Kidney capillary endothelial cell (primary cell): ENCODE measurements around the gene CARMIL1.

Experiments used
- DNase-seq: peaks from one replicate; pipeline ENCODE4 v3.0.0-alpha.2; 2018; ENCODE audit warnings: low spot score

CARMIL1 gene

DNA sequence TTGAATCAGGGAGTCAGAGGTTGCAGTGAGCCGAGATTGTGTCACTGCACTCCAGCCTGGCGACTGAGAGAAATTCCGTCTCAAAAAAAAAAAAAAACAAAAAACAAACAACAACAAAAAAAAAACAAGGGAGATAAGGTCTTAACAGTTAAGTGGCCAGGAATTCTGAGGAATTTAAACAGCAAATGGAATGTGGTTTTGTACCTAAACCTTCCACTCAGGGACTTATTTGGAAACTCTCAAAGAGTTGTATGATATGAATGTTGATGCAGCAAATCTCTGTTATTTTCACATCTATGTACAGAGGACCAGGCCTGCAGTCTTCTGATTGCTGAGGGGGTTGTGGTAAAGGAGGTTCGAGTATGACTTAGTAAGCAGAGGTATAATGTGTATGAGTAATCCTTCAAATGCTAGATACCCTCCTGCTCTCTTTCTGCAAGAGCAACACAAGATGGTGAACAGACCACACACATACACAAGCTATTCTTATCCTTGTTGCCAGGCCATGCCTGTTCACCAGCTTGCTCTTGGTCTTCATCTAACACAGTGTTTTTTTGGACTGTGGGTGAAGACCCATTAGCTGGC lies 197.9 kb downstream of the CARMIL1 start:
- no peak for DNase-seq

DNA sequence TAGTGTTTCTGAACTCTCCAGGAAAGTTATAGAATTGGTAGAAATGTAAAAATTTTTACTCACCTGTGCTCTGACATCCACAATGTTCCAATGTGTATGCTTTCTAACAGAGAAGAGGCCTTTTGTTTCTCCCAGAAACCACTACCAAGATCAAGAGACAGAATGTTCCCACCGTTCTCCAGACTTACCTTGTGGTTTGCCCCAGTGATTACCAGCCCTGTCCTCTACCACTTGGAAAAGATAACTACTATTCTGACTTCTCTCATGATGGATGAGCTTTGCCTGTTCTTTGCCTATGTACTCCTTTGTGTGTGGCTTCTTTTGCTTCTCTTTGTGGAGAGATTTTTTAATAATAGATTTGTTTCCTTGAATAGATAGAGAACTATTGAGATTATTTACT lies 199.8 kb downstream of the CARMIL1 start:
- DNase-seq: no peak

DNA sequence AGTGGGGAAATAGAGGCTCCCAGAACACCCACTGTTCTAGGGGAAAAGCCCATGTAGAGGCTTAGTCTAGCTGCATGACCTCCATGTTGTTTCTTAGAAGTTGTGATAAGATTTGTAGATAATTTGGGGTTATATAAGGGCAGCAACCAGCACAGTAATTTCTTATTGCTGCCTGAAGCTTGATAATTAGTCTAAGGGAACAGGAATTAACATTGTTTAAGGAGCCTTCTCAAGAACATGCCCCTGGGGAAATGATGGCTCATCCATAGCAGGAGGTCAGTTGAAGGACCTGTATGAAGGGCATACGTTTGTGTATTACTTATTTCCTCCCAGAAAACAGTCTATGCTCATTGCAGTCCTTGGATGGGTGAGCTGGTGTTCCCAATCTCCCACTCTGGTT lies 202.1 kb downstream of the CARMIL1 start:
- no peak for DNase-seq

DNA sequence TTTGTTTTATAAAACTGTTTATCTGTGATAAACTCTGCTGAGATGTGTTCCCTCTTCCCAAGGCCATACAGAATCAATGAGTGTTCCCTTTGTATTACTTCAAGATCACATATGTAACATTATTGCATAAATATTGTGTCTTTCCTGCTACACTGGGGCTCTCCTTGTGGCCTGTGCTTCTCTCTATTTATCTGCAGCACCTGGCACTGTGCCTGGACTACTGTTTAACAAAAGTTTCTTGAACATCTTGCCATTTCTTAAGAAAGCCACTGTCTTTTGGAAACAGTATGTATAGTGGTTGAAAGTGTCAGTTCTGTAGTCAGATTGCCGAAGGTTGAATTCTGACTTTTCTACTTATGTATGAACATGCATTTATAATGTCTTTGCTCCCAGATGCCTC lies 203.8 kb downstream of the CARMIL1 start:
- DNase-seq: no peak

DNA sequence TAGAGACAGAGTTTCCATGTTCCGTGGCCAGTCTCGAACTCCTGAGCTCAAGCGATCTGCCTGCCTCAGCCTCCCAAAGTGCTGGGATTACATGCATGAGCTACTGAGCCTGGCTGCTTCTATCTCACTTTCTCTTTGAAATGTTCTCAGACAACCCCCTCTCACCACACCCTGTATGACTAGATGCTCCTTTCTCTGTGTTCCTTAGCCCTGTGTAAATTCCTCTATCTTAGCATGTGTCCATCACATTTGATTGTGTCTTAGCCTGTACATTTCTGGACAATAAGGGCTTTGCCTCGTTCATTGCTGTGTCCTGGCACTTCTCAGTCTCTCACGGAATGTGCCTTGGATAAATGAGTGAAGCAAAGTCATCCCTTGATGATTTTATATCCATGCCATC lies 204.8 kb downstream of the CARMIL1 start:
- DNase-seq: no peak

DNA sequence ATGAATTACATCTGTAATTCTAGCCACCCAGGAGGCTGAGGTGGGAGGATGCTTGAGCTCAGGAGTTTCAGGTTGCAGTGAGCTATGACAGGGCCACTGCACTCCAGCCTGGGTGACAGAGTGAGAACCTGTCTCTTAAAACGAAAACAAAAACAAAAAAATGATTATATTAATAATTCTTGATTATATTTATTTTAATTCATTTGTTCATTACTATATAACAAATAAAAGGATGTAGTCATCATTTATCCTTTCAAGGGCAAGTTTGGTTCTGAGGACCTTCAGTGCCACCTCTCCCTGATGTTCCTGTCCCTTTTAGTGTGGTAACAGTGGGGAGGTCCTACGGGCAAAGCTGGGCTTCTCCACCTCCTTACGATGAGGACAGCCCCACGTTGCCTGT lies 205.7 kb downstream of the CARMIL1 start:
- no peak for DNase-seq

DNA sequence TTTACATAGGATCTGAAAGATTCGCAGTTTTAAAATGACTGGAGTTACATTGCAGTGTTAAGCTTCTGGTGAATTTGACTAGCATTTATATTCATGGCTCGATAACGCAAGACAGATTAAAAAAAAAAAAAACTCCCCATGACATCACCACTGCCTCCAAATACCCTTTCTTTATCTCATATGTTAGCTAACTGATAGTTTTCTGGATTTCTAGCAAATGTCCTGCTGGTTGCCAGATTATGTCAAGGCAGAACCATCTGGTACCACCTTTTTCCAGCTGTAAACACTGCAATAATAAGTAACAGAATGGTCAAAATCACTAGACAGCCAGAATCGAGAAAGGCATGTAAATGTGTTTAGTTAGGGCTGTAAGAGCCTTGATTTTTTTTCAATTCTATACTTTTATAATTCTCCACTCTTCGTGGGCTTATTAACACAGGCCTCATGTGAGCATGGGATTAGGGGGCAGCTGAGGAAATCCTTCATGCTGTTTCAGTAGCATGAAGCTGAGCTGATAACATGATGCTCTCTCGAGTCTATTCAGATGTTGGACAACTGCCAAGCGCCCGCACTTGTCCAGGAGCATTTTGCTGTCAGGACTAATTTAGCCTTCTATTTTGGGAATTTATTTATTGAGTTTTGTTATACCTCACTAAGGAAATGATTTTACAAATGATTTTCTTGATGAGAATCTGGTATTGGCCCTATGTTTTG lies 206.8 kb downstream of the CARMIL1 start:
- no peak for DNase-seq

DNA sequence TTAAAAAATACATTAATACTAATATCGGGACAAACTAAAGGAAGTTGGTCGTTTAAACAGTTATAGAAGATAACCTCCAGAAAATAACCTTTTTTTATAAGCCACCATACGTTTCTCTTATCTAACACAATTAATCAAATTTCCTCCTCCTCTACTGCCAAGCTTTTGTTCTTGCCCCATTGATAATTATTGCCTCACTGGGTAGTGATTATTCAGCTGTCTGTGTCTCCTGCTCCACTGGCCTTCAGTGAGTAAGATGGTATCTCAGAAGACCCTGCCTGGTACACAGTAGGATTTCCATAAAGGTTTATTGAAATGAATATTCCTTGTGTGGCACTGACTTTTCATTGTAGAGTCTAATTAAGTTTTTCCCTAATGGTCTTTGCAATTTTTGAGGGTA lies 207.4 kb downstream of the CARMIL1 start:
- DNase-seq: no peak

DNA sequence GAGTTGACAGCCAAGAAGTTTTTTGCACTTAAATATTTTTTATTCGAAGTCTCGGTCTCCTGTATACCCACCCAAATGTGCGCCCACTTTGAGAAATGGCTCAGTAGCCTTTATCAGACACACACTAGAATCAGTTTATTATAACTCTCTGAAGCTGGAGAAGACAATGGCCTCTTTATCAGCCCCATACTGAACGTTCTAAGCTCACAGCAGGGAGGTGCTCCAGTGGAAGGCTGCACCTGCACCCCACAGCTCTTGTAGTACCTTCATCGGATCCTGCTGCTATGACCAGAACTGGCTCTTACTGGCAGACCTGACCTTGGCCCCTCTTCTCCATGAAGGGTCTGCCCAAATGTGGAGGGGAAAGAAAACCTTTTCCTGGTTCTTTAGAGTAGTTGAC lies 207.8 kb downstream of the CARMIL1 start:
- DNase-seq: no peak

DNA sequence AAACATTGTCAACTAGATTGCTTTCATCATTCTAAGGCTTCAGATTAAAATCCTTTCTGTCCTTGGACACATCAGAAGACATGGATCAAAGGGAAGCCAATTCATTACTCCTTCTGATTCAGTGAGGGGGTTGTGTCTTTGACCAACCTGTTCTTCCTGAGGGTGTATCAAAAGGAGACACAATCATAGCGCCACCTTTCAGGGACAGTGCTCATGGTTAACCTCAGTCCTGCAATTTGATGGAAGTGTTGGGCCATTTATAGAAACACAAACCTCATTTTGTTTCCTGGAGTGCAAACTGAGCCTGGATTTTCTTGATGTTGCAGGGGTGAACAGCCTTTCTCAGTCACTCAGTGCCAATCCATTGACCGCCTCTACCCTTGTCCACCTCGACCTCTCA lies 209.0 kb downstream of the CARMIL1 start:
- no peak for DNase-seq

DNA sequence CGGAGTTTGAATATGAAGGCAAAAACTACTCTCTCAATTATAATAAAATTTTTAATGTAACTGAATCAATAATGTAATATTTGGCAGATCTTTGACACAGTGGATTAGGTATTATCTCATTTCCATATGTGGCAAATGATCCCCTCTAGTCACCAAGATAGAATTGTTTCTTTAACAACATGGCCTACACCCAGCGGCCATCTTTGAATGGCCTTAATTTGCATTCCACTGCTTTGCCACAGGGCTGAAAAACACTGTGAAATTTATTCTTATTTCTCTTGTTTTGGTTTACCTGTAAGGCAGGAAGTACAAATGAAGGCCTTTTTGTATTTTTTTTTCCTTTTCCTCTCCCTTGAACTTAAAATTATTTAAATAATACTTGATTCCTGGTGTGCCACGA lies 210.2 kb downstream of the CARMIL1 start:
- no peak for DNase-seq

DNA sequence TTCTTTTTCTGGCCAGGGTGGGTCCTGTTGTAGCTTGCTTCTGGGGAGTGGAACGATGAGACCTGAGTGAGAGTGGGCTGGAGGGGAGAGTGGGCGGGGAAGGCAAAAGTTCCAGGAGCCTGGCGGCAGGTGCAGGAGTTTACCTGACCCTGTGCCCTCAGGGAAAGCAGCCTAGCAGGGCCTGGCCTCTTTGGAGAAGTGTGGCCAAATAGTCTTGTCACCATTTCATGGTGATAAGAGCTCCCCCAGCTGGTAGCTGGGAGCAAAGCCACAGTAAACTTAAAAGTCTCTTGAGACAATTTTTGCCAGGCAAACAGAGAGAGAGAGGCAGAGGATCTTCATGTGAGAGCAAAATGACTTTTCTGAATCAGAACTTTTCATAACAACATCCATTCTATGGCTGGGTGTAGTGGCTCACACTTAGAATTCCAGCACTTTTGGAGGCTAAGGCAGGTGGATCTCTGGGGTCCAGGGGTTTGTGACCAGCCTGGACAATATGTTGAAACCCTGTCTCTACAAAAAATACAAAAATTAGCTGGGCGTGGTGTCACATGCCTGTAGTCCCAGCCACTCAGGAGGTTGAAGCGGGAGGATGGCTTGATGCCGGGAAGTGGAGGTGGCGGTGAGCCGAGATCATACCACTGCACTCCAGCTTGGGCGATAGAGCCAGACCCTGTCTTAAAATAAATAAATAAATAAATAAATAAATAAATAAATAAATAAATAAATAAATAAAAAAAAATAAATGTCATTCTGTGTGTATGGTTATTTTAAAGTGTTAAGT lies 211.0 kb downstream of the CARMIL1 start:
- peak; percentile 74 for DNase-seq

DNA sequence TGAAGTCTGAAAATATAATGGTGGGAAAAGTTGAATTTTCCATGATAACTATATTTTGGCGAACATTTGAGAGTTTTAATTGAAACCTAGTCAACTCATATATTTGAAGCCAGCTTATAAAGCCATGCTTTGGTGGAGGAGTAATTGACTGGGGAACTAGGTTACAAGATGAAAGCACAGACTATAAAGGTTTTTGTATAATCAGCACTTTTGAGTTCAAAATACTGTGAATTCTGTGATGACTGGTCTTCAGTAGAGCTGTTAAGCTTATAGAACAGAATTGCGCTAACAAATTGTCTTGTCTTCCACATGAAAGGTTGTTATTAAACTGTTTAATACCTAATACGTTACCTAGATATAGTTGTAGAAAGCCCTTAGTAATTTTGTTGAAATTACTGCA lies 213.8 kb downstream of the CARMIL1 start:
- no peak for DNase-seq

DNA sequence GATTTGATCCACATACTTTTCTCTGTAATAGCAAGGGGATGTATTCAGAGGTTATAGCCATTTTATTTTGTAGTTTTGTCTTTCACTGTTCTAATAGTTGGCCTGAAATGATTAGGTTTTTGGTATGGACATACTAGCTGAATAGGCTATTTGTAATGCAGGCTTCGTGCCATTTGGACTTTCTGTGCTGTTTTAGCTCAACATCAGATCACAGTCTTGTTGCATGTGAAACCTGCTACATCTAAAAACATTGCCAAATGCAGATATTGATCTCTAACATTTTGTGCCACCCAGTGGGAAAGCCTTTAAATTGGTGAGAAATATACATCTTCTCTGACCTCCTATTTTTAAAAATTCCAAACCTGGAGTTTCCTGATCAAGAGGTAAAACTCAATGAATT lies 215.3 kb downstream of the CARMIL1 start:
- DNase-seq: no peak

DNA sequence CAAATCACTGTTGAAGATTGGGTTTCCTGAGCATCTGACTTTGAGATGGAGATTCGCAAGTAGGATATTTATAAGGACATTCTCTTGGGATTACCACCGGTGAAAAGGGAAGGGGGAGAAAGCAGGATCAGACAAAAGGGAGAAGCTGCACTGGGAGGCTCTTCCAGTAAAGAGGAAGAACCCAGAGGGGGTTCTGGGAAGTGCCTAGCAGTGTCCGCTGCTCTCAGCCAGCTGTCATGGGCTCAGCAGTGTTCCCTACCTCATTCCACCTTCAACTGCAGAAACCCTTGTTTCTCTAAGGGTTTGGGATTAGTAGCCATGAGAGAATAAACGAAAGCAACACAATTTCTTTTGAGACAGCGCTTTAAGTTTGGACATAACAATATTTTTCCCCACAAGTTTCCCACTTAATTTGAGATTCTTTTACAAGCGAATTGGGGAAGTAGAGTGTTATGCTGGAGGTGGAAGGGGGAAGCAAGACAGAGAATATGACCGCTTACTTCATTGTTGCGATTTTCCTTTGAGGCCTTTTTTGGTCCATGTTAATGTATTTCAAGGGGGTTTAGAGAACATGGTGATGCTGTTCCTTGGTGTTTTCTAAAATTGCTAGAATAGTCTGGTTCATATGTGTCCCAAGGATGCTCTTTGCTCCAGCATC lies 218.3 kb downstream of the CARMIL1 start:
- no peak for DNase-seq

DNA sequence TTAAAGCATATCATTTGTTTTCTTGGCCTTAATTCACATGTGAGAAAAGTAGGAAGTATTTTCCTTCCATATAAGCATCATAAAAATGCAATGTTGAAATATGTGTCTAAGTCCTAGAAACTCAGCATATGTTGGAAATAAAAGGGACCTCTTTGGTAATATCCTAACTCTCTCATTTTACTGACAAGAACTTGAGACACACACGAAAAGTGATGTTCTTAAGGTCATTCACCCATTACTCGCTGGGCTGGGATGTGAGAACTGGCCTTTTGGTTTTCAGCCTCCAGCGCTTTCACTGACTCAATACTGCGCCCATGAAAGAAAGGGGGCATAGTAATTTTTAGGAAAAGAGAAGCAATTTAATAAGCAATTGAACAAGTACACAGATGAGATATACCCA lies 219.3 kb downstream of the CARMIL1 start:
- DNase-seq: no peak

DNA sequence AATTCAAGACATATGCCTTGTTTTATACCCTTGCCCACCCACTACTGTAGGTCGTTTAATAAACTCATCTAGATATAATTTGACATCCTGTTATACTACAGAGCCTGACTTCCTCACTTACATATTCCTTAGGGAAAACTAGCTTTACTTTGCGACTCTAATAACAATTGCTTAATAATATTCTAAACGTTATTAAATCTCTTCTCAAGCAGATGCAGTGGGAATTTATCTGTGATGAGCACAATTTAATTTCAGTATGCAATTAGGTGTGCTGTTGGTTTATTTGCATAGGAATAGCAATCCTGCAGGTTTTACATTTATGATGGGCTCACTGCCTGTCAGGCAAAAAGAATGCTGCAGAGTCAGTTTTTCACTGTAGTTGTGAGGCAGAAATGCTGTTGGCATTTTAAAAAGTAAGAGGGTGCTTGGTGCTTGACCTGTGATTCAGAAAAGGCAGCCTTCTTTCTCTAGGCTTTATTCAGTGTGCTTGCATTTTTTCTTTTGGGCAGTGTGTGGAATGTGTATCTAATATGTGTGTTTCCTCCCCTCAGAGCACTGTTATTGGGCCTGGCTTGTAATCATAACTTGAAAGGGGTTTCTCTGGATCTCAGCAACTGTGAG lies 220.6 kb downstream of the CARMIL1 start:
- no peak for DNase-seq

DNA sequence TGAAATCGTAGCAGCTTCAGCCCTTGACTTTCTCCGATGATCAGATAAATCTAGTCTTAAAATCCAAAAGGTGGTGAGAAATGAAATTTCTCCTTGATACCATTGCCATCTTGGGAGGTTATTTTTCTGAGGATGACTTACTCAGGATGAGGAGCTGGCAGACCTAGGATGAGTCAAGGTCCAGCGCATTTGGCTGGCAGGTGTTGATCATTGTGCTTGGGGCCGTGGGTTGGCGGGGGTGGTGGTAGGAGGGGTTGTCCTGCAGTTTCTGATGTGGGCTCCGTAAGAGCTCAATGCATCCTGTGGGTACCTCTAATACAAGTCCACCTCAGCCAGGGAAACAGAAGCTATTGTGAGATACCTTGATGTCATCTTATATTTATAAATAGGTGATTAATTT lies 224.5 kb downstream of the CARMIL1 start:
- no peak for DNase-seq

DNA sequence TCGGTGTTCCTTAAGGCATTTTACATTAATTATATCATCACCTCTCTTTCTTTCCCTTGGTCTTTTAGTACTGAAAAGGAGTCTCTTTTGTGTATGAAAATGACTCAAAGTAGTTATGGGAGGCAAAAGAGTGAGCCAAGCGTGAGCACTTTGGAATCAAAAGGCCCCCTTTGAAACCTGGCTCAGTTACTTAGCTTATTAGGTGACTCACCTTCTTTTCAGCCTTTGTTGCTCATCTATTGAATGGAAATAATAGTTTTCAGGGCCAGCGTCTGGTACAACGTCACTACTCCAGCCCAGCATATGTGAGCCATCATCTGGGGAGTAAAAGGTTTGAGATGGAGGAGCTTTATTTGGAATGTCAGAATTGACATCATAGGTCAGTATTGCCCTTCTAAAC lies 225.5 kb downstream of the CARMIL1 start:
- no peak for DNase-seq

DNA sequence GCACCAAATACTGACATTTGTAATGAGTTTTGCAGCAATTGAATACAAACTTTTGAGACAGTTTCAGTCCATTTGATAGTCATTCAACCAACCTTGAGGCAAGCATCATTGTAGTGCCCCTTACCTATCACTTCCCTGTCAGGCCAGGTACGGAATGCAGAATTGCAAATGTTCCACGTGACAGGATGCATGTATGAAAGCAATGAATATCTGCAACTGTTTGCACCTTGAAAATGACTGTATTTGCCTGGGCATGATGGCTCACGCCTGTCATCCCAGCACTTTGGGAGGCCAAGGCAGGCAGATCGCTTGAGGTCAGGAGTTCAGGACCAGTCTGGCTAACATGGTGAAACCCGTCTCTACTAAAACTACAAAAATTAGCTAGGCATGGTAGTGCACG lies 226.8 kb downstream of the CARMIL1 start:
- no peak for DNase-seq

DNA sequence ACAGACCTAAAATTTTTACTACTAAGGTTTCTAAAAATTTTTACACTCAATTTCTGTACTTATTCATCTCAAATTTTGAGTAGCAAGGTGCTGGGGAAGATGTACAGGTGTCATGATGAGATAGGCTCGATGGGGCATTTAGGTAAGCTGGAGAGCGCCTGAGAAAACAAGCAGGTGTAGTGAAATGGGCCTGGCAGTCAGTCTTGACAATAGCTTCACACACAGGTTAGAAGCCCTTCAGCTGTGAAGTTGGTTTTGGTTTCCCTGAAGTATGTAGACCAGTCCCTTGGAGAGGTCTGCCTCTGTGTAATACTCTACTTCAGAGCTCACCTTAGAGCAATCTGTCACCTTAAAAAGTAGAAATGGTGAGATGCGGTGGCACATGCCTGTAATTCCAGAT lies 228.9 kb downstream of the CARMIL1 start:
- no peak for DNase-seq

DNA sequence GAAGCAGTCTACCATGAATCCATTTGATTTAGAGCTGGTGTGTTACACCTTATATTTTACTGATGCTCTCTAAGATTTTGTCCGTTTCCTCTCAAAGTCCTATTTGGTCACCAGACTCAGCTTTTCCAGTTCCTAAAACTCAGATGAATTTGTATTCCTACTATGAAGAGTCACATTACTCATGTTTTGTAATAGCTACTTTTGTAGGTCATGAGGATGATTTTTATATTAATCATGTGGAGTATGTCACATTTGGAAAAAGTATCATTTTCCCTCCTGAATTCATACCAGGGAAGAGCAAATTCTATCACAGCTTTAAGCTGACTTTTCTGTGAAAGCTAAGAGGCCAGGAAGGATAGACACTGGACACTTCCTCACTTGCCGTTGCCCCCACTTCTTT lies 232.2 kb downstream of the CARMIL1 start:
- no peak for DNase-seq

DNA sequence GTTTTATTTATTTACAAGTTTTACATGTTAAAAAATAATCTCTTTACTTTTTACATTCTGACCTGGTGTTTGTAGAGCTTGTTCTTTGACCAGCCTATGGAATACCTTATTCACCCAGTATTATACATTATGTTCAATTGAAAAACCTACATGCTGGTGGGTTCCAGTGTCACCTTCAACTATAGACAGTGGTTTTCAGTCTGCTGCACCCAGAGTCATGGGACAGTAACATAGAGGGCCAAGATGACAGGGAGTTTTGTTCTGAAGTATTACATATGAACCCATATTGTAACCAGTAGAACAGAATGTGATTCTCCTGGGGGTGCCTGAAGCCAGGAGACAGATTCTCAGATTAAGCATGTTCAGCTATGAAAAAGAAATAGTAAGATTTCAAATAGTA lies 233.4 kb downstream of the CARMIL1 start:
- DNase-seq: no peak
